DND-41 (cell line): Measurements from ENCODE around the gene TEX54.

Experiments
- CTCF ChIP-seq: IDR thresholded peaks from 2 replicates; pipeline ENCODE4 v1.5.1; 2012; ENCODE audit warnings: borderline replicate concordance, low read length, moderate library complexity, mild to moderate bottlenecking; ENCODE audit not compliant: poor library complexity, severe bottlenecking; ENCODE audit errors: extremely low read depth
- EZH2 ChIP-seq: IDR thresholded peaks from 3 replicates; pipeline ENCODE4 v1.6.1; 2012; ENCODE audit warnings: borderline replicate concordance, low read depth, mild to moderate bottlenecking, moderate library complexity, low read length, inconsistent platforms; ENCODE audit not compliant: severe bottlenecking

- peak; percentile 28 for TF ChIP-seq CTCF
- TF ChIP-seq EZH2: no peak
These were observed 27.4 kb downstream of the TEX54 start, which contains the start of gene NXF1 for GRCh38 chr11:62805076-62805892.
